Measurements from ENCODE around the gene ERICH2. TPM values are rescaled to one million over a fixed set of nuclear protein-coding genes. Genes with fewer than 3 reads are reported as not detected.

ERICH2 gene
- total RNA-seq, 1 donor from 2014 or later = not detected

DNA sequence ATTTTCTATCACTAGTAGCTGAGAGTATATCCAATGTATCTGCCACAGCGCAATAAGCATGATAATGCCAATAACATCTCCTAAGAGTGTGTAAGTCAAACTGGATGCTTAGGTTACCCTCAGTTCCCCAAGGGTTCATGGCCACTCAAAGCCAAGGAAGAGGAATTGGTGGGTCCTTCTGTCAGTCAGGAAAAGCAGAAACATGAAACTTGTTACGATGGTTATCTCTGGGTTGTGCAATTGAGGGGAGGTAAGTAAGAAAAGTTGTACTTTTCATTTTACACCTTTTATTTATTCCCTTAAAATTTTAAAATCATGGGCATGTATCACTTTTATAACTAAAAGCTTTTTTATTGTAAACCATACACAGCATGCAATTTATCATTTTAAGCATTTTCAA lies 36.4 kb downstream of the ERICH2 start:
- no peak overlapping the region for H3K4me3 Mint-ChIP-seq
- H3K27ac Mint-ChIP-seq (ENCODE audit: unreplicated experiment) = no peak overlapping the region
- no peak for DNase-seq (ENCODE audit: low read depth, low spot score)
- no peak for TF ChIP-seq CTCF (conservative IDR thresholded peaks at IDR 0.05)
- H3K4me1 Mint-ChIP-seq = no peaks in the 10 kb centered on the region
- no peaks in the 10 kb centered on the region for H3K9me3 Mint-ChIP-seq
- peaks cover 16% of the 10 kb centered on the region for H3K27me3 Mint-ChIP-seq (ENCODE audit: low read depth)
- no peaks in the 10 kb centered on the region for H3K36me3 Mint-ChIP-seq (ENCODE audit: low read depth)

DNA sequence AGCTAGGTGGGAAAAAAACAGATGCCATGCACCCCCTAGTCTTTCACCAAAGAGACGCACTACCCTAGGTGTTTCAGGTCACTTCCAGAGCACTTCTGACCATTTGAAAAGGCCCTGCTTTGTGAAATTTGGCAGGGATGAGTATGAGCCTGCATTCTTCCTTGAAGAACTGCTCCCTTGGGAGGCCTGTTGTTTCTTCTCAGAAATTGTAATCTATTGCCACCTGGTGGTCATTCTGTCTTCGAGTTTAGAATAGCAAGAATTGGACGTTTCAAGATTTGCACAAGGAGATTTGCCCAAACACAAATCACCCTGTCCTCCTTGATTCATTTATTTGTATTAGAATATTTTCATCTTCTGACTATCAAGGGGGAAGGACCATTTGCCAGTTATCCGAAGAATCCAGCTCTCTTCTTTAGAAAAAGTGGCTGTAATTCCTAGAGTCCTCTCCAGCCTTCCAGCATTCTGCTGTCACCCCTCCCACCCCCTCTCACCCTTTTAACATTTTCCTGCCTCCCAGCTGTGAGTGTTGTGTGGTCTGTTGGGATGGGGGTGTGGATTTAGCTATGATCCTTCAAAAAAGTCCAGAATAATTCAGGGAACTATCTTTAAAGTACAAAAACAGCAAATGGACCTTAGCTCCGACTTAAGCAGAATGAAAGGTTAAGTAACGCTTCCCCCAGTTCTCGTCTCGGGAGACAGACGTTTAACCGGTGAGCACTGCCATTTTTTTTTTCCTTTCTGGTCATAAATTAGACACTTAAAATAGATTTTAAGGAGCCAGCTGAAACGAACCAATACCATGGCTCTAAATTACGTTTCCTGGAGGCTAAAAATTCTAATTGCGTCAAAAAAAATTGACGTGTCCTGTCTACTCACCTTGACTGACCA lies 42.8 kb downstream of the ERICH2 start:
- Mint-ChIP-seq H3K27ac (ENCODE audit: unreplicated experiment) (no peak overlapping the region), H3K4me3 (peak overlapping the region; percentile 36), H3K36me3 (ENCODE audit: low read depth) (no peaks in the 10 kb centered on the region), H3K4me1 (peaks cover 35% of the 10 kb centered on the region), H3K27me3 (ENCODE audit: low read depth) (peaks cover 73% of the 10 kb centered on the region), H3K9me3 (no peaks in the 10 kb centered on the region)
- peak; percentile 38 for DNase-seq (ENCODE audit: low read depth, low spot score)
- TF ChIP-seq CTCF (conservative IDR thresholded peaks at IDR 0.05) = peak; percentile 84

DNA sequence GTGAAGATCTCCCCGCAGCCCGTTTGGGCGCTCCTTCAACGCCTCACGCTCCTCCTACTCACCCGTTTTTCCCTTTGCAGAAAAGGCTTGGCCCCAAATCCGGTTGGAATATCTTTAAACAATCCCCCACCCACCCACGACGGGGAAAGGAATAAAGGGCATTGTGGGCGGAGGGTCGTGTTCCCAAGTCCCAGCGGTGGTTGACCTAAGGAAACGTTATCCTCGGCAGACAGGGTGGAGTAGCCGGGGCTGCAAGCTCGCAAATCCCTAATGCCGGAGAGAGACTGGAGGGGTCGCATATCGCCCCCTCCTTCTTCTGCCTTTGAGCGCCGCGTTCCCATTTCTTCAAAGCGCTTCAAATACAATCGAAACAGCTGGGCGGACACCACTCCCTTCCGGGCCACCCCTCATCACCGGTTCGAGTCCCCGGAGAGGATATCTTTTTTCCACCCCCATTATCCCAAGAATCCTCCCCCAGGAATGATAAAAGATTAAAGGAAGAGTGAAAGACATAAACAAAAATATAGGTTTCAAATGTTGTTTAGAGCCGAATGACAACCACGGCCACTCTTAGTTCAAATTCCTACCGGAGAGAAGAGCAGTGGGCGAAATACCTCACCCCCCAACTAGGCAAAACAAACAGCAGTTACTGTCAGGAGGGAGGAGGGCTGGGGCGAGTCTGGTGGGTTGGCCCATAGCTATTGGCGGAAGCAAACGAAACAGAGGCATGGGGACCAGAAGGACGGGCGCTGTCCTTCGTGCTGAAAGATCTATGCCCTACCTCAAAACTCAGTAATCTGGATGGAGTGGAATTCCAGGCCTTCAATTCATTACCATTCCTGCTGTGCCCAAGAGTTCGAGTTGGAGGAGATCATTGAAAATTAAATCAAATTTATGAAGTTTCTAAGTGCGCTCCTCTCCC lies 43.7 kb downstream of the ERICH2 start:
- H3K36me3 Mint-ChIP-seq (ENCODE audit: low read depth) = no peaks in the 10 kb centered on the region
- TF ChIP-seq CTCF (conservative IDR thresholded peaks at IDR 0.05) = no peak
- H3K9me3 Mint-ChIP-seq = no peaks in the 10 kb centered on the region
- peak; percentile 62 for DNase-seq (ENCODE audit: low read depth, low spot score)
- H3K27me3 Mint-ChIP-seq (ENCODE audit: low read depth) = peaks cover 81% of the 10 kb centered on the region
- H3K4me1 Mint-ChIP-seq = peaks cover 42% of the 10 kb centered on the region
- H3K27ac Mint-ChIP-seq (ENCODE audit: unreplicated experiment) = no peak overlapping the region
- H3K4me3 Mint-ChIP-seq = peak overlapping the region; percentile 50

GRCh38 chr2:170814533-170815230 lies 44.5 kb downstream of the ERICH2 start:
- H3K9me3 Mint-ChIP-seq = no peaks in the 10 kb centered on the region
- no peak for DNase-seq (ENCODE audit: low read depth, low spot score)
- peaks cover 43% of the 10 kb centered on the region for H3K4me1 Mint-ChIP-seq
- H3K4me3 Mint-ChIP-seq = peak overlapping the region; percentile 50
- H3K36me3 Mint-ChIP-seq (ENCODE audit: low read depth) = no peaks in the 10 kb centered on the region
- TF ChIP-seq CTCF (conservative IDR thresholded peaks at IDR 0.05) = no peak
- peaks cover 84% of the 10 kb centered on the region for H3K27me3 Mint-ChIP-seq (ENCODE audit: low read depth)
- H3K27ac Mint-ChIP-seq (ENCODE audit: unreplicated experiment) = no peak overlapping the region

DNA sequence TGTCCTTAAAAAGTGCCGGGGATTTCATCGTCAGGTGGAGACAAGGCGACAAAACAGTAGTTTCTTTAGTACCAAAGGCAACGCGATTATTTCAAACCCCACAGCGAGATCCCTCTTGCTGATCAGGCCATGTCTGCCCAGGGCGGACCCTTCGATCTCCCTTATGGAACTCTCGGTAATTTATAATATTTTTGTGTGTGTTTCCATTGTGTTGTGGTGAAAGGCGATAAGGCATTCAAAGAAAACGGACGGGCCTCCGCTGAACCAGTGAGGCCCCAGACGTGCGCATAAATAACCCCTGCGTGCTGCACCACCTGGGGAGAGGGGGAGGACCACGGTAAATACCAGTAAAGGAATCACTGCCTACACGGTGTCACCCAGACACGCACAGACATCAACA lies 45.1 kb downstream of the ERICH2 start:
- Mint-ChIP-seq H3K4me1 (peaks cover 43% of the 10 kb centered on the region), H3K36me3 (ENCODE audit: low read depth) (no peaks in the 10 kb centered on the region), H3K4me3 (peak overlapping the region; percentile 50), H3K27ac (ENCODE audit: unreplicated experiment) (no peak overlapping the region), H3K27me3 (ENCODE audit: low read depth) (peaks cover 89% of the 10 kb centered on the region), H3K9me3 (no peaks in the 10 kb centered on the region)
- TF ChIP-seq CTCF (conservative IDR thresholded peaks at IDR 0.05) = no peak
- DNase-seq (ENCODE audit: low read depth, low spot score) = no peak
